ENCODE data around the gene HSPA1A. TPM values are rescaled to one million over a fixed set of nuclear protein-coding genes. Genes with fewer than 3 reads are reported as not detected.

Gene HSPA1A
- polyA plus RNA-seq, 1 experiment, result 98.6 TPM

- Histone ChIP-seq H3K27me3 (ENCODE audit: control insufficient read depth, insufficient read depth, low read length) (no peaks in the 10 kb centered on the region), H3K36me3 (ENCODE audit: control insufficient read depth, insufficient read depth, low read length) (no peaks in the 10 kb centered on the region), H3K4me3 (ENCODE audit: low read depth, low read length) (no peak overlapping the region)
- DNase-seq (ENCODE audit: low read depth), result no peak
- TF ChIP-seq CTCF (IDR thresholded peaks at IDR 0.05; ENCODE audit: insufficient read depth, low read depth, low read length), result no peak
- CTCF ChIA-PET, result interaction anchor here (1.1 to 3.3 kb wide), 11 partner anchors 10 to 57 kb away, joined by 4 to 35 read pairs (median 12); partner anchors contain the start of genes CLIC1, DDAH2, MPIG6B and MSH5
- POLR2A ChIA-PET, result no interaction called here
Observed at GRCh38 chr6:31768363-31769257, 46.7 kb upstream of the HSPA1A start.

GRCh38 chr6:31769684-31770371, 45.5 kb upstream of the HSPA1A start:
- DNase-seq (ENCODE audit: low read depth), result no peak
- ChIA-PET CTCF (interaction anchor here (0.5 to 3.3 kb wide), 28 partner anchors 10 to 109 kb away, joined by 3 to 35 read pairs (median 6); partner anchors contain the start of genes C6orf47, CLIC1, DDAH2 and HSPA1A), POLR2A (interaction anchor here (0.6 to 0.7 kb wide), 2 partner anchors 33 to 64 kb away, joined by 3 read pairs; no protein-coding TSS in a partner anchor)
- H3K27me3 ChIP-seq (ENCODE audit: control insufficient read depth, insufficient read depth, low read length), result no peaks in the 10 kb centered on the region
- H3K4me3 ChIP-seq (ENCODE audit: low read depth, low read length), result no peak overlapping the region
- H3K36me3 ChIP-seq (ENCODE audit: control insufficient read depth, insufficient read depth, low read length), result no peaks in the 10 kb centered on the region
- TF ChIP-seq CTCF (IDR thresholded peaks at IDR 0.05; ENCODE audit: insufficient read depth, low read depth, low read length), result peak; percentile 91

GRCh38 chr6:31770860-31771259, 44.5 kb upstream of the HSPA1A start:
- H3K4me3 ChIP-seq (ENCODE audit: low read depth, low read length), result no peak overlapping the region
- POLR2A ChIA-PET, result no interaction called here
- no peaks in the 10 kb centered on the region for H3K36me3 ChIP-seq (ENCODE audit: control insufficient read depth, insufficient read depth, low read length)
- no peak for DNase-seq (ENCODE audit: low read depth)
- CTCF ChIA-PET, result interaction anchor here (0.6 to 3.3 kb wide), 16 partner anchors 20 to 1311 kb away, joined by 3 to 35 read pairs (median 9); partner anchors contain the start of genes ABHD16A, CLIC1, DDAH2 and HSPA1A
- TF ChIP-seq CTCF (IDR thresholded peaks at IDR 0.05; ENCODE audit: insufficient read depth, low read depth, low read length), result no peak
- no peaks in the 10 kb centered on the region for H3K27me3 ChIP-seq (ENCODE audit: control insufficient read depth, insufficient read depth, low read length)

- TF ChIP-seq CTCF (IDR thresholded peaks at IDR 0.05; ENCODE audit: insufficient read depth, low read depth, low read length), result no peak
- CTCF ChIA-PET, result interaction anchor here (1.0 to 3.3 kb wide), 8 partner anchors 19 to 181 kb away, joined by 3 to 19 read pairs (median 4); partner anchors contain the start of genes HSPA1B and LY6G6F
- no peak for DNase-seq (ENCODE audit: low read depth)
Observed at GRCh38 chr6:31771992-31772358, 43.4 kb upstream of the HSPA1A start.

GRCh38 chr6:31775184-31775583, 40.2 kb upstream of the HSPA1A start:
- POLR2A ChIA-PET, result no interaction called here
- DNase-seq (ENCODE audit: low read depth), result no peak

More at GRCh38 chr6:31771992-31772358, 43.4 kb upstream of the HSPA1A start:
- Histone ChIP-seq H3K4me3 (ENCODE audit: low read depth, low read length) (no peak overlapping the region), H3K36me3 (ENCODE audit: control insufficient read depth, insufficient read depth, low read length) (no peaks in the 10 kb centered on the region), H3K27me3 (ENCODE audit: control insufficient read depth, insufficient read depth, low read length) (no peaks in the 10 kb centered on the region)
- POLR2A ChIA-PET, result no interaction called here

More at GRCh38 chr6:31775184-31775583, 40.2 kb upstream of the HSPA1A start:
- Histone ChIP-seq H3K27me3 (ENCODE audit: control insufficient read depth, insufficient read depth, low read length) (no peaks in the 10 kb centered on the region), H3K36me3 (ENCODE audit: control insufficient read depth, insufficient read depth, low read length) (peaks cover 10% of the 10 kb centered on the region), H3K4me3 (ENCODE audit: low read depth, low read length) (no peak overlapping the region)
- no peak for TF ChIP-seq CTCF (IDR thresholded peaks at IDR 0.05; ENCODE audit: insufficient read depth, low read depth, low read length)
- CTCF ChIA-PET, result interaction anchor here (1.0 to 2.0 kb wide), 6 partner anchors 16 to 229 kb away, joined by 3 to 6 read pairs (median 3); partner anchors contain the start of genes ATP6V1G2, MSH5 and NEU1
